Left ventricle myocardium superior (tissue), 1 donor: ENCODE measurements around the gene CHRM3. TPM values are rescaled to one million over a fixed set of nuclear protein-coding genes. Genes with fewer than 3 reads are reported as not detected.
"Not testable (repeated sequence)": the region's sequence is repeated elsewhere in the genome, so short reads cannot be mapped to it uniquely, and the experiment has no call there.

Experiments used
- ATAC-seq: fragments of 200-7000 bp; cut with Tn5 transposase; one replicate; pipeline ENCODE4 v1.9.1; 2020; ENCODE audit warnings: mild to moderate bottlenecking, moderate library complexity
- DNase-seq: peaks from one replicate; pipeline ENCODE4 v3.0.0-alpha.2; 2020
- intact Hi-C: fragments of 100-400 bp; cut with micrococcal nuclease; formaldehyde crosslinking; loops from one replicate; pipeline ENCODE4 v1.11.0; 2022
- long read RNA-seq: library from polyadenylated mRNA; unstranded; transcript quantifications from one replicate; pipeline ENCODE4 v2.0.0, GENCODE V29; 2021
- total RNA-seq: library from RNA; stranded (reverse); fragmentation: NEBNext Ultra II Directional; extraction: Animal tissue kit (Norgen Biotek cat#: 25700); gene quantifications from one replicate; pipeline ENCODE4 v1.2.1, GENCODE V29; 2021
- donor health status: DM: no; HTN: yes; CAD: no; lungs with severe emphysema.

The CHRM3 gene
- 0.30 TPM for total RNA-seq
- long read RNA-seq: 0 reads

- peak; percentile 22 for DNase-seq
- intact Hi-C loops: no loop called here
- ATAC-seq: peak; percentile 46
Measured at GRCh38 chr1:239386453-239387303, at the start of gene CHRM3. Gene CHRM3 (plus strand): TSS chr1:239386568. CDS start chr1:239907452, 520,884 bp downstream.

- no peak for DNase-seq
- intact Hi-C loops: no loop called here
- no peak for ATAC-seq
Measured at GRCh38 chr1:239337799-239338430, 48.5 kb upstream of the CHRM3 start.

- intact Hi-C loops: no loop called here
- DNase-seq: no peak
- no peak for ATAC-seq
Measured at GRCh38 chr1:239347776-239348175, 38.6 kb upstream of the CHRM3 start.

- DNase-seq: no peak
- intact Hi-C loops: no loop called here
- no peak for ATAC-seq
Measured at GRCh38 chr1:239348635-239349353, 37.6 kb upstream of the CHRM3 start.

- DNase-seq (no peak), ATAC-seq (no peak)
- intact Hi-C loops: no loop called here
Measured at GRCh38 chr1:239349699-239350098, 36.7 kb upstream of the CHRM3 start.

- intact Hi-C loops: no loop called here
- DNase-seq (no peak), ATAC-seq (no peak)
Measured at GRCh38 chr1:239353536-239353935, 32.8 kb upstream of the CHRM3 start.

GRCh38 chr1:239354231-239354630 lies 32.1 kb upstream of the CHRM3 start:
- intact Hi-C loops: no loop called here
- DNase-seq (no peak), ATAC-seq (no peak)

- intact Hi-C loops: no loop called here
- DNase-seq (no peak), ATAC-seq (no peak)
Measured at GRCh38 chr1:239357867-239358266, 28.5 kb upstream of the CHRM3 start.

- no peak for ATAC-seq
- no peak for DNase-seq
- intact Hi-C loops: no loop called here
Measured at GRCh38 chr1:239361403-239361802, 25.0 kb upstream of the CHRM3 start.

- DNase-seq: no peak
- intact Hi-C loops: no loop called here
- ATAC-seq: no peak
Measured at GRCh38 chr1:239363930-239364329, 22.4 kb upstream of the CHRM3 start.

- intact Hi-C loops: no loop called here
- no peak for DNase-seq
- no peak for ATAC-seq
Measured at GRCh38 chr1:239367196-239367810, 19.1 kb upstream of the CHRM3 start.

GRCh38 chr1:239368436-239369109 lies 17.8 kb upstream of the CHRM3 start:
- intact Hi-C loops: no loop called here
- ATAC-seq: no peak
- no peak for DNase-seq

GRCh38 chr1:239370869-239371268 lies 15.5 kb upstream of the CHRM3 start:
- DNase-seq, intact Hi-C loops: not testable (repeated sequence)

GRCh38 chr1:239382666-239383065 lies 3.7 kb upstream of the CHRM3 start:
- DNase-seq (no peak), ATAC-seq (no peak)
- intact Hi-C loops: no loop called here

More at GRCh38 chr1:239370869-239371268, 15.5 kb upstream of the CHRM3 start:
- ATAC-seq: not testable (repeated sequence)

GRCh38 chr1:239383714-239384113 lies 2.7 kb upstream of the CHRM3 start:
- no peak for DNase-seq
- ATAC-seq: no peak
- intact Hi-C loops: no loop called here

GRCh38 chr1:239387304-239388158 lies 1.2 kb downstream of the CHRM3 start:
- DNase-seq (no peak), ATAC-seq (no peak)
- intact Hi-C loops: no loop called here

GRCh38 chr1:239388159-239388485 lies 1.8 kb downstream of the CHRM3 start:
- intact Hi-C loops: no loop called here
- ATAC-seq: no peak

GRCh38 chr1:239388578-239388977 lies 2.2 kb downstream of the CHRM3 start:
- DNase-seq: no peak
- no peak for ATAC-seq

More at GRCh38 chr1:239388159-239388485, 1.8 kb downstream of the CHRM3 start:
- no peak for DNase-seq

More at GRCh38 chr1:239388578-239388977, 2.2 kb downstream of the CHRM3 start:
- intact Hi-C loops: no loop called here
